Fibroblast of villous mesenchyme (primary cell): ENCODE measurements around the gene BBS12. TPM values are rescaled to one million over a fixed set of nuclear protein-coding genes. Genes with fewer than 3 reads are reported as not detected.

ENCODE experiments used
- DNase-seq: peaks from one replicate; pipeline ENCODE4 v3.0.0-alpha.2; 2010; ENCODE audit warnings: low read depth
- H3K4me3 ChIP-seq: 2 replicates; pipeline ENCODE4 v1.5.1; 2011; ENCODE audit warnings: low read depth, mild to moderate bottlenecking, low read length
- CTCF ChIP-seq: IDR thresholded peaks from 2 replicates; pipeline ENCODE4 v1.5.1; 2012; ENCODE audit warnings: low read depth, mild to moderate bottlenecking, low read length; ENCODE audit not compliant: insufficient read depth
- total RNA-seq: library from RNA; depleted of rRNA; stranded (reverse); fragments of >200 nt; gene quantifications from 2 replicates; pipeline ENCODE4 v1.2.3, GENCODE V29; 2012

Gene BBS12
- total RNA-seq, 1 donor: 4.7 TPM

- no peak overlapping the region for H3K4me3 ChIP-seq
- no peak for TF ChIP-seq CTCF
- DNase-seq: no peak
Observed at GRCh38 chr4:122703868-122704267, 28.6 kb upstream of the BBS12 start.

GRCh38 chr4:122705009-122705408 is 27.5 kb upstream of the BBS12 start:
- no peak for DNase-seq

GRCh38 chr4:122705547-122706117 is 26.9 kb upstream of the BBS12 start:
- no peak overlapping the region for H3K4me3 ChIP-seq
- no peak for TF ChIP-seq CTCF
- DNase-seq: no peak

More at GRCh38 chr4:122705009-122705408, 27.5 kb upstream of the BBS12 start:
- no peak overlapping the region for H3K4me3 ChIP-seq
- TF ChIP-seq CTCF: no peak

- no peak overlapping the region for H3K4me3 ChIP-seq
- no peak for DNase-seq
- TF ChIP-seq CTCF: no peak
Observed at GRCh38 chr4:122706511-122706910, 26.0 kb upstream of the BBS12 start.

GRCh38 chr4:122707497-122707896 is 25.0 kb upstream of the BBS12 start:
- no peak overlapping the region for H3K4me3 ChIP-seq
- TF ChIP-seq CTCF: no peak
- no peak for DNase-seq

GRCh38 chr4:122709236-122709635 is 23.3 kb upstream of the BBS12 start:
- no peak overlapping the region for H3K4me3 ChIP-seq
- no peak for TF ChIP-seq CTCF
- no peak for DNase-seq
